CMK (cell line): ENCODE data around the gene KCNN3.
"Not testable (repeated sequence)": the region's sequence is repeated elsewhere in the genome, so short reads cannot be mapped to it uniquely, and the experiment has no call there.

Experiments
- DNase-seq: peaks from one replicate; pipeline ENCODE4 v3.0.0-alpha.2; 2010; ENCODE audit warnings: low read depth

KCNN3 gene

DNA sequence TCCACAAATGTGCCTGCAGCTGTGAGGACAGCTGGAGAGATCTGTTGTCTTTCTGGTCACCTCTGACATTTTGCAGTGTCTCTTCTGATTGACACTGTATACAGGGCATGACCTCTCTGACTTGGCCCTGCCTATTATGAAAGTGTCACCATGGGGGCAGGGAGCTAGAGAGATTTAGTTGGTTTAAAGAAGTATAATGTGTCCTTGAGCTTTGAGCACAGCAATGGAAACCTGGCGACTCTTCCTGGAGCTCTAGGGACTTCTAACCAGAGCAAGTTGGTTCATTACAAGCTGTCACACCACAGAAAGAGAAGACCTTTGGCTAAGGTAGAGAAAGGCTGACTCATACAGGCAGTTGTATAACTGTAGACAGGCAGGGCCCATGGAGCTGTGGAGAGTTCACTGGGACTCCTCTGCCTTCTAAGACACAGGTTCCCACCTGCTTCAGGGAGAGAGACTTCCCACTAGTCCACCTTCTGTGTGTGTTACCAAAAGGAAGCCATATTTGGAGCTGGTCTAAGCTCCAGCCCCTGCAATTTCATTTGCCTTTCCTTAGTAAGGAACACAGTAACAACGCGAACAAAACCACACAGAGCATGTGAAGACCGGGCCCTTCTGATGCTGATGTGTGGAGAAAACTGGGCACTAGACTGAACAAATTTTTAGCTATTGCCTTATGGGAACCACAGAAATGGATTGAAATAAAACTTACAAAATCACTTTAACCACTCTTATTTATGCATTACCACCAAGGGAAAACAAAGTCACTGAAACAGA lies 171.6 kb downstream of the KCNN3 start:
- no peak for DNase-seq

DNA sequence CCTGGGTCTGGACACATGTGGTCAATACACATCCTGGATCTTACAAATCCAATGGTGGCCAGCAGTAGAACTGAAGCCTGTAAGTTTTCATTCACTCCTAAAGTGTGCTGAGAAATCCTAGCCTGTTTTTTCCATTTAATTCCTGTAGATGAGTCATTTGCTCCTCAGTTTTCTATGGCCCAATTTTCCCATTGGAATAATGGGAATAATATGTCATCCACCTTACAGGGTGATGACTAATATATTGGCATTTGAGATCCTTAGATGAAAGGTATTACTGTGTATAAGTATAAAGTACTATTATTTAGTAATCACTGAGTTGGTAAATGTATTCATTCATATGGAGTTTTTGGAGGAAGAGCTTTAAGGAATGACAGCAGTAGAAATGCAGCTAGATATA lies 172.4 kb downstream of the KCNN3 start:
- DNase-seq = no peak

DNA sequence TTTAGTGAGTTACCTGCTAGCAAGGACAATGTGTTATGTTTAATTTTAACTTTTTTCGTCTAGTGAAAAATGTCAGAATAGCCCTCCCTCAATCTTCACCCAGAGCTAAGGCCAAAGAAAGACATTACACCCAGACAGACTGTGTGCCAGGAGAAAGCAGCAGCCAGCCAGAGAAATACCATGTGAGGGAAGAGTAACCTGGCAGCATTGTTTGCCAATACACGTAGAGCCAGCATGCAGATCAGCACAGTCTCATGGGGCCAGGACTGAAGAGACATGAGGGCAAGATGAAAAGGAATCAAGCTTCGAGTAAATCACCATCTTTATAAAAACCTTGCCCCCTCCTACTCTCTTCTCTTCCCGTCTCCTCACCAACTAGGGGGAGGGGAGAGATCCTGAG lies 173.6 kb downstream of the KCNN3 start:
- no peak for DNase-seq

DNA sequence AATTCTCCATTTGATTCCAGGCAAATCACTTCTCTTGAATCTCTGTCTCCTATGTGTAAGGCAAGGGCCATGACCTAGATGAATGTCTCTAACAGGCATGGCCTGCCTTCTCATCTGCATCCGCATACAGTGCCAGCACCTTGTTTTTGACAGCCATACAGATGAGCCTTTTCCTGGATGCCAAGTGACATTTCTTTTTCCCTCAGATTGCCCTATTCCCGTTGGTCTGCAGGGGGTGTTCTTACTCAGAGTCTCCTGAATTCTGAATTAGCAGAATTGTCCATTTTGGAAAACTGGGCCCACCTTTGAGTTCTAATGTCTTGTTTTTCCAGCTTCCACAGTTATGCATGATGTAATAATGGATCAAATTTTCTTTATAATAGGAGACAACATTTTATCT lies 174.1 kb downstream of the KCNN3 start:
- DNase-seq = no peak

DNA sequence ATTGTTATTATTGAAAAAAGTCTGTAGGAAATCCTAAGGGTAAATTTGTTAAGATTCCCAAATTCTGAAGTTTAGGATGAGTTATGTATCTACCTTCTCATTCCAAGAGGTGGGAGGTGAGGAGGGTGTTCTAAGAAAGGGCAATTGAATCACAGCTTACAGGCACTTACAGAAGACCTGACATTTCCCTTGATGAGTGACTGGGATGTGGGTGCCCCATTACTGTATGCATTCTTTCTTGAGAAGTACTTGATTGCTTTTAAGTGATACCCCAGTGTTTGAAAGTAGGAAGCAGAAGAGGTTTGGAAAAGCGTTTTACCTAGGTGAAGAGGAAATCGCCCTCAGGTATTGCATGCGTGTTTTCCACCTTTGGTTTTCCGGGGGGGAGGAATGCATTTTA lies 175.1 kb downstream of the KCNN3 start:
- no peak for DNase-seq

DNA sequence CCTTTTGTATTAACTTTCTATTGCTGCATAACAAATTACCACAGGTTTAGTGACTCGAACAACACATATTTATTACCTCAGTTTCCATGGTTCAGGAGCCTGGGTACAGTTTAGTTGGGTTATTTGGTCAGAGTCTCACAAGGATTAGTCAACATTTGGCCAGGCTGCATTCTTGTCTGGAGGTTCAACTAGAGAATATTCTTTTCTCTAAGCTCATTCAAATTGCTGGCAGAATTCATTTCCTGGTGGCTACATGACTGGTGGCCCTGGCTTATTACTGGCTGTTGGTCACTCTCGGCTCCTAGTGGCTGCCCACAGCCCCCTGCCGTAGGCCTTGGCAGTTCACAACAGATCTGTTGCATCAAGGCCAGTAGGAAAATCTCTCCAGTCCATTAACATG lies 181.0 kb downstream of the KCNN3 start:
- no peak for DNase-seq

DNA sequence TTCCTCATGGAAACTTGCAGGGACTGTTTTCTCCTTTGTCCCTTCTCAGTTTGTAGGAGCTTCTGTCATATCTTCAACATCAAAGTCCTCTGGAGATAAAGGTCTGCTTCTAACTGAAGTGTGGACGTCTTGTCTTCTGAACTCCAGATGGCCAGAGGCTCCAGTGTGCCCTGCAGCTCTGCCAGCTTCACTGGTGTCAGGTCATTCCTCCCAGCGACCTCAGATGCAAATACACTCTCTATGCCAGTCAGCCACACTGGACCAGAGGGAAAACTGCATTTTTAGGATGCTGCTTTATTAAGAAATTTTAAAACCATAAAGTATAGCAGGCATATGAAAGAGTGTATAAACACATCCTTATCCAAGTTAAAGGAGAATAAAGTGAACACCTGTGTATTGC lies 183.6 kb downstream of the KCNN3 start:
- DNase-seq = no peak

DNA sequence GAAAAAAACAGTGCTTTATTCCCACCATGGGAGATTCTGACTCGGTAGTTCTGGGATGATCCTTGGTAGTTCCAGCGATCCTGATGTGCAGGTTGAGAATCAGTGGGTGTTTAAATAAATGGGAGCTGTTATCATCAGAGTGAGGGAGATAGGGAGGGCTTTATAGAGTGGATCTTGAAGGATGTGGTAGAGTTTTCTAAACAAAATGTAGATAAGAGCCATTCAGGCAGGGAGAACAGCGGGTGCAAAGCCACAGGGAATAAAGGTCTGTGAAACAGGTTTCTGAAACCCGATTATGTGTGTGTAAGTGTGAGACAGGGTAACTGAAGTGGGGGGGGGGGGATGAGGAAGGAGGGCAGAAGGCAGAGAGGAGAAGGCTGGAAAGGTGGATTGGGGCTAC lies 186.3 kb downstream of the KCNN3 start:
- no peak for DNase-seq

DNA sequence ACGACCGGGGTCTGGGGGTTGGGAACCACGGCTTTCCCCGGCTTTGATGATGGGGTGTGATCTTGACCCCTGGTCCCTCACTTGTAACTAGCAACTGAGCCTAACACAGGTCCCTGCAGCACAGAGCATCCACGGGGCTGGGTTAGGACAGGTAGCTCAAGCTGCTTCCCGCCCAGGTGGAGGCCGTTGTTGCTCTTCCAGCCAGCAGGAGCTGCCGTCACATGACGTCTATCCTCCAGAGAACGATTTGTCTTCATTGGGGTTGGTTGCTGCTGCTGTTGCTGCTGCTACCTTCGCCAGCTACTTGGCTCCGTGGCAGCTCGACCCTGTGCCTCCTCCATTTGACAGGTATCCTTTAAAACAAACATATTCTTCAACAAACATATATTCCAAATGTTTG lies 187.8 kb downstream of the KCNN3 start:
- DNase-seq = no peak

DNA sequence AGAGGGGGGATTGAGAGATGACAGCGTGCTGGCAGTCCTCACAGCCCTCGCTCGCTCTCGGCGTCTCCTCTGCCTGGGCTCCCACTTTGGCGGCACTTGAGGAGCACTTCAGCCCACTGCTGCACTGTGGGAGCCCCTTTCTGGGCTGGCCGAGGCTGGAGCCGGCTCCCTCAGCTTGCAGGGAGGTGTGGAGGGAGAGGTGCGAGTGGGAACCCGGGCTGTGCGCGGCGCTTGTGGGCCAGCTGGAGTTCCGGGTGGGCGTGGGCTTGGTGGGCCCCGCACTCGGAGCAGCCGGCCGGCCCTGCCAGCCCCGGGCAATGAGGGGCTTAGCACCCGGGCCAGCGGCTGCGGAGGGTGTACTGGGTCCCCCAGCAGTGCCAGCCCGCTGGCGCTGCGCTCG lies 192.2 kb downstream of the KCNN3 start:
- DNase-seq = not testable (repeated sequence)

DNA sequence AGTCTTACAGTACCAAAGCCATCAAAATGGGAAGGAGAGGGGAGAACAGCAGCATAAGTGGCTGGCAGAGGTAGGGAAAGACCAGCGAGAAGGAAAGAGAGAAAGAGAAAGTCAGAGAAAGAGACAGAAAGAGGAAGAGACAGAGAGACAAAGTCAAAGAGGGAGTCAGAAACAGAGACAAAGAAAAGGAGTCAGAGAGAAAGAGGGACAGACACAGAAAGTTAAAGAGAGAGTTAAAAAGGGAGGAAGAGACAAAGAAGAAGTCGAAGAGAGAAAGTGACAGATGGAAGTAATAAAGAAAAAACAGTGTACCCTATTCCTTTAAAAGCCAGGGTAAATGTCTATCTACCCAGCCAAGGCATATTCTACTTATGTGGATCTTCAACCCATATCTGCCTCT lies 193.2 kb downstream of the KCNN3 start:
- not testable (repeated sequence) for DNase-seq

DNA sequence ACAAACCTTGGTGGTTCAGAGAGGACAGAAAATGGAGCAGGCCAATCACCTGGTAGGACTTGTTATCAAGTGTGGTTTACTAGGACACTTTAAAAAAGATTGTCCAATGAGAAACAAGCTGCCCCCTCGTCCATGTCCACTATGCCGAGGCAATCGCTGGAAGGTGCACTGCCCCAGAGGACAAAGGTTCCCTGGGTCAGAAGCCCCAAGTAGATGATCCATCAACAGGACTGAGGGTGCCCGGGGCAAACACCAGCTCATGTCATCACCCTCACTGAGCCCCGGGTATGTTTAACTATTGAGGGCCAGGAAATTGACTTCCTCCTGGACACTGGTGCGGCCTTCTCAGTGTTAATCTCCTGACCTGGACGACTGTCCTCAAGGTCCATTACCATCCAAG lies 195.6 kb downstream of the KCNN3 start:
- not testable (repeated sequence) for DNase-seq

DNA sequence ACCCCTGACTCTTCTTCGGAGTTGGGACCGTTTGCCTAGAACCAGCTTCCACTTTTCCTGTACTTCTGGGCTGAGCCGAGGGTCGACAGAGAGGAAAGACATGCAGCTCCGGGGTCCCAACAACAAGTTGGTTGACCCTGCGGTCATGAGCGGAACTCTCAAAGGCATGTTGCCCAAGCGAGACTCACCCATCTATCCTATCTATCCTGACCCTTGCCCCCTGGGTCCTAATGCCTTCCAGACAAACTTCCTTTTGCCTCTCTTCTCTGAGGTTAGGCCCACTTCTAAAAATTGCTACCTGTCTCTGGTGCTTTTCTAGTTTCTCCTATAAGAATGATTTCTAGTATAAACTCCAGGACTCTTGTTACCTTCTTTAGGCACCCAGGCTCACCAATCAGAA lies 197.8 kb downstream of the KCNN3 start:
- not testable (repeated sequence) for DNase-seq

DNA sequence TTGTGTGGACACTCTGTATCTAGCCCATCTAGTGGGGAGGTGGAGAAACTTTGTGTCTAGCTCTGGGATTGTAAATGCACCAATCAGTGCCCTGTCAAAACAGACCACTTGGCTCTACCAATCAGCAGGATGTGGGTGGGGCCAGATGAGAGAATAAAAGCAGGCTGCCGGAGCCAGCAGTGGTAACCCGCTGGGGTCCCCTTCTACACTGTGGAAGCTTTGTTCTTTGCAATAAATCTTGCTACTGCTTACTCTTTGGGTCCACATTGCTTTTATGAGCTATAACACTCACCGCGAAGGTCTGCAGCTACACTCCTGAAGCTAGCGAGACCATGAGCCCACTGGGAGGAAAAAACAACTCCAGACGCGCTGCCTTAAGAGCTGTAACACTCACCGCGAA lies 198.7 kb downstream of the KCNN3 start:
- DNase-seq = not testable (repeated sequence)

DNA sequence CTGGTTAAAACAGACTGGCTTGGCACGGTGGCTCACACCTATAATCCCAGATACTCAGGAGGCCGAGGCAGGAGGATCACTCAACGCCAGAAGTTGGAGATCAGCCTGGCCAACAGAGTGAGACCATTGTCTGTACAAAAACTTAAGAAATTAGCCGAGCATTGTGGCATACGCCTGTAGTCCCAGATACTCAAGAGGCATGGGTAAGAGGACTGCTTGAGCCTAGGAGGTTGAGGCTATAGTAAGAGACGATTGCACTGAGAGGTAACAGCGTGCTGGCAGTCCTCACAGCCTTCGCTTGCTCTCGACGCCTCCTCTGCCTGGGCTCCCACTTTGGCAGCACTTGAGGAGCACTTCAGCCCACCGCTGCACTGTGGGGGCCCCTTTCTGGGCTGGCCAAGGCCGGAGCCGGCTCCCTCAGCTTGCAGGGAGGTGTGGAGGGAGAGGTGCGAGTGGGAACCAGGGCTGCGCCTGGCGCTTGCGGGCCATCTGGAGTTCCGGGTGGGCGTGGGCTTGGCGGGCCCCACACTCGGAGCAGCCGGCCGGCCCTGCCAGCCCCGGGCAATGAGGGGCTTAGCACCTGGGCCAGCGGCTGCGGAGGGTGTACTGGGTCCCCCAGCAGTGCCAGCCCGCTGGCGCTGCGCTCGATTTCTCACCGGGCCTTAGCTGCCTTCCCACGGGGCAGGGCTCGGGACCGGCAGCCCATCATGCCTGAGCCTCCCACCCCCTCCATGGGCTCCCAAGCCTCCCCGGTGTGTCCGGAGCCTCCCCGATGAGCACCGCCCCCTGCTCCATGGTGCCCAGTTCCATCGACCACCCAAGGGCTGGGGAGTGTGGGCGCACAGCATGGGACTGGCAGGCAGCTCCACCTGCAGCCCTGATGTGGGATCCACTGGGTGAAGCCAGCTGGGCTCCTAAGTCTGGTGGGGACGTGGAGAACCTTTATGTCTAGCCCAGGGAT lies 199.5 kb downstream of the KCNN3 start:
- DNase-seq = not testable (repeated sequence)

DNA sequence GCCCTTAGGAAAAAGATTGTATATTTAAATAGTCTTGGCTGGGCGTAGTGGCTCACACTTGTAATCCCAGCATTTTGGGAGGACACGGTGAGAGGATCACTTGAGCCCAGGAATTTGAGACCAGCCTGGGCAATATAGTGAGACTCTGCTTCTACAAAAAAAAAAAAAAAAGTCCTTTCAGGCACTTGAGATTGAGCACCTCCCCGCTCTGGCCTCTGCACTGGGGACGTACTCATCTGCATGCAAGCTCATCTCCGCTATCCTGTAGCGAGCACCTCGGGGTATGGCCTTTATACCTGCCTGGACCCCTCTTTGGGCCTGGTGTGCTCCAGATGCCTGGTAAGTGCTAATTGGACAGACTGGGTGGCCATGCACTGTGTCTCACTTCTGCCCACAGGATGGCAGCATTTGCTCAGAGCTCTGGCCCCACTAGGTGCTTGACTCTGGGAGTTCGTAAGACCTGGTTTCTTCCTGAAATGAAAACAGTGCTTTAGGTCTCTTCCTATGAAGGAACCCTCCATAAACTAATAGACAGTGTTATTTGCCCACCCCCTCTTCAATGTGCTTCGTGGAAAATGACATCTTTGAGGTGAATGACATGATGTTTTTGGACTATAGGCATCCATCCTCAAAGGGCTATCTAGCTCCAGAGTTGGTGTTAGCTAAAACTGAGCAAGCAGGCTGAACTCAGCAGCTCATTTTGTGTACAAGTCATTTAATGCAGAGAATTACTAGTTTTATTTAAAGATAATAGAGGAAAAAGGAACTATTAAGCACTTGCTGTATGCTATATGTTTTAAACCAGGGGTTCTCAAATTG lies 200.4 kb downstream of the KCNN3 start:
- DNase-seq = peak; percentile 47

DNA sequence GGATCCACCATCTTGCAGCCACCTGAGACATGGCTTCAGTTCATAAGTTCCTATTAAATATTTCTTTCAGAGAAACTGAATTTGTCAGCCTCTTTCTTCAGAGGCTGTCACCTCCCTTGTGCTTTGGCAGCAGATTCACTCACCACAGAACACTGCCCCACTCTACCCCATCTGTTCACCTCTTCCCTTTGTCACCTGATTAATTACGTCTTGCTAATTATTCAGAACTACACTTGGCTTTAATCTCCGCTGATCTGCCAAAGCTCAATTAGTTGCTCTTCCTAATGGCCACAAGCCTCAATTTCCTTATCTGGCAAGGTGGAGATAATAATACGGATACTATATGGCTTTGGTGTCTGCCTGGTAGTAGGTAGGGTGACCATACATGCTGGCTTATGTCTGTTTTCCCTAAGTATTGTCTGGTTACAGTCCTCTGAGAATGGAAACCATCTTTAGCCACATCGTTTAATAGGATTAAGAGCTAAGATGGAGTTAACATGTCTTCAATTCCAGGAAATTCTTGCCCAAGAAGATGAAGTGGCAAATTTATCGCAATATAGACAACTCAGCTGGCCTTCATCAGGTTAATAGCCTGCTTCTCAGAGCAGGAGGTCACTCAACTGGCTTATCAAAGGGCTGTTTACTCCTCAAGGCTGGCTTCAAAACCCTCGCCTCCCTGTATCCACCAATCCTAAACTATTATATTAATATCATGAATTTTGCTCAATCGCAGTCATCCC lies 203.9 kb downstream of the KCNN3 start:
- no peak for DNase-seq

DNA sequence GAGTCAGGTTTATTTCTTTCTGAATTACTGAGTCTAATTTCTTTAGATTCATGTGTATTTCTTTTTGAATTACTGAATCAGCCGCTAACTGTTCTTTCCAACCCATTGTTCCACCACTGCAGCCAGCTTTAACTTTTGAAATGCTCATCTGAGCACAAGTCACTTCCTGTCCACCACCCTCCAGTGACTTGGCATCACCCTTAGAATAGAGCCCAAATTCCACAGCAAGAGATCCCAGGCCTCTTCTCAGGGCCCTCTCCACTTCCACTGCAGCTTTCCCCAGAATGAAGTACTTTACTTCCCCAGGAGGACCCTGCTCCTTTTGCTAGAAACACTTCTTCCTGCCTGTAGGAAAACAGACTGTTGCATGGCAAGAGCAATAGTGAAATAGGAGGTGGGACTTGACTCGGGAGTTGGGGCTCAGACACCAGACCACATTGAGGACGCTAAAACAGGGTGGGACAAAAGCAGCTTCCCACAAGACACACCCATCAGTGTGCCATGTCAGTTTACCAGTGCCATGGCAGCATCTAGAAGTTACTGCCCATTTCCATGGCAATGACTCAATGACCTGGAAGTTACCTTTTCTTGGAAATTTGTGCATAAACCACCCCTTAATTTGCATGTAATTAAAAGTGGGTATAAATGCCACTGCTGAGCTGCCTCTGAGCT lies 205.6 kb downstream of the KCNN3 start:
- peak; percentile 31 for DNase-seq

DNA sequence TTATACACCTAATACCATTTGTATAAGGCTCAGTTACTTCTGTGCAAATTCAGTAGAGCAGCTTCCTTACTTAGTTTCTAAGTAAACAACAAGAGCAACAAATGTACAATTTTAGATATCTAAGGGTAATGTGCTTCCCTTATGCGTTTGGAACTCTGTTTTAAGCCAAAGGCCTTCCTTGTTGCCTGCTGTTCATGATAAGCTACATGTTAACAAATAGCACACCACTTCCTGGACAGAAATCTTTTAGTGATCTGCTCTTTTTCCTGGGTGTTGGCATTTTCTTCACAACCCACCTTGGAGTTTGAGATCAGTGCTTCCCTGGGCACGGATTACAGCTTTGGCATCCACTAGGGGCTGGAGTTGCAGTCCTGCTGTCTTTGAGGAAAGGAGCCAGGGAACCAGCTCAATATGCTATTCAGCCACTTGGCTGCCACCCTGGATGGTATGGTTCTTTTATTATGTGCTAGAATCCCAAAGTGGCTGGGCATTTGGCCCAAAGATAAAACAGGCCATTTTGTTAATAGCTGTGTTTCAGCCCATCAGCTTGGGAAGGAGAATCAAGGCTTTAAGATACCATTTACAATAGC lies 206.5 kb downstream of the KCNN3 start:
- DNase-seq = peak; percentile 56

DNA sequence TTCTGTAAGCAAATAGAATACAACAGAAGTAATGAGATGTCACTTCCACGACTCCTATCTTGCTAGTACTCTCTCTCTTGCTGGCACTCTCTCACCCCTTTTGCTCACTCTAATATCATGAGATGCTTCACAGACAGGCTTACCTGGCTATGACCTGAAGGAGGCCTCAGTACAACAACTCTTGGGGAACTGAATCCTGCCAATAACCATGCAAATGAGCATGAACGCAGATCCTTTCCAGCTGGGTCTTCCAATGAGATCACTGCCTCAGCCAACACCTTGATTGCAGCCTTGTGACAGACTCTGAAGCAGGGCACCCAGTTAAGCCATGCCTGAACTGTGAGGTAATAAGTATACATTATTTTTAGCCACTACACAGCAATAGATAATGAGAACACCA lies 209.0 kb downstream of the KCNN3 start:
- DNase-seq = no peak
